Spleen (tissue), 13 donors: Measurements from ENCODE around the gene ATG10. TPM values are rescaled to one million over a fixed set of nuclear protein-coding genes. Genes with fewer than 3 reads are reported as not detected.

Experiments used
- DNase-seq: peaks from one replicate; pipeline ENCODE4 v3.0.0-alpha.2; 2020
- H3K27ac ChIP-seq, 8 donors: fragments of 200-600 bp; sonication (generic) in 7 of 8; 1 replicate in 4 of 8; 2 replicates in 4 of 8; pipeline versions ENCODE4 v1.5.0 to v1.8.0; 2016 to 2021; ENCODE audit warnings: inconsistent platforms in 4 of 8, mild to moderate bottlenecking in 4 of 8, moderate library complexity in 1 of 8
- H3K27me3 ChIP-seq, 7 donors: fragments of 200-600 bp; sonication (generic) in 6 of 7; replicated peaks in 1 of 7; 1 replicate in 4 of 7; 2 replicates in 3 of 7; pipeline versions ENCODE4 v1.5.0 to v1.8.0; 2016 to 2021; ENCODE audit warnings: inconsistent platforms in 3 of 7, mild to moderate bottlenecking in 1 of 7
- H3K36me3 ChIP-seq, 6 donors: fragments of 200-600 bp; sonication (generic) in 5 of 6; 1 replicate in 4 of 6; 2 replicates in 2 of 6; pipeline versions ENCODE4 v1.5.0 to v1.8.0; 2016 to 2021; ENCODE audit warnings: inconsistent platforms in 2 of 6
- H3K4me1 ChIP-seq, 6 donors: fragments of 200-600 bp; sonication (generic) in 5 of 6; 1 replicate in 3 of 6; 2 replicates in 3 of 6; pipeline versions ENCODE4 v1.5.0 to v1.8.0; 2016 to 2021; ENCODE audit warnings: inconsistent platforms in 3 of 6
- H3K4me3 ChIP-seq, 8 donors: fragments of 200-600 bp; sonication (generic) in 7 of 8; 1 replicate in 4 of 8; 2 replicates in 4 of 8; pipeline versions ENCODE4 v1.5.0 to v1.8.0; 2016 to 2021; ENCODE audit warnings: inconsistent platforms in 4 of 8, mild to moderate bottlenecking in 4 of 8, moderate library complexity in 2 of 8
- H3K9me3 ChIP-seq, 8 donors: fragments of 200-600 bp; sonication (generic) in 7 of 8; 1 replicate in 4 of 8; 2 replicates in 4 of 8; pipeline versions ENCODE4 v1.5.0 to v1.8.0; 2016 to 2021; ENCODE audit warnings: inconsistent platforms in 4 of 8
- POLR2A ChIP-seq, 3 donors: fragments of 450-650 bp; IDR thresholded peaks; one replicate each; pipeline ENCODE4 v1.5.1; 2017; ENCODE audit warnings: antibody characterized with exemption in 3 of 3, mild to moderate bottlenecking in 1 of 3
- POLR2AphosphoS5 ChIP-seq, 3 donors: sonication (generic); formaldehyde crosslinking; IDR thresholded peaks; one replicate each; pipeline ENCODE4 v1.5.1; 2017; ENCODE audit warnings: antibody characterized with exemption in 3 of 3
- WGBS, 5 donors: extraction: QIAGEN DNeasy Blood & Tissue Kit in 3 of 5; methylation state at CpG; one replicate each; pipeline versions ENCODE4 v1.1.5 to v1.1.7; 2013 to 2018; 5-methylcytosine and 5-hydroxymethylcytosine counted together
- intact Hi-C: fragments of 100-400 bp; cut with DNase I; formaldehyde crosslinking; loops from one replicate; pipeline ENCODE4 v1.15.0; 2023; ENCODE audit warnings: low total_unique reads
- long read RNA-seq, 2 donors: transcript quantifications; one replicate each; lab custom pipeline, GENCODE V29; 2026
- polyA plus RNA-seq, 3 donors: library from polyadenylated mRNA; stranded (reverse); fragments of 200-250 nt; gene quantifications; one replicate each; pipeline ENCODE4 v1.2.1, GENCODE V29; 2013
- total RNA-seq, 7 donors: library from RNA; depleted of rRNA in 3 of 7; stranded (reverse); fragments of >200 nt in 3 of 7; fragmentation: NEBNext Ultra II Directional in 4 of 7; extraction: Animal tissue kit (Norgen Biotek cat#: 25700) in 4 of 7; gene quantifications; one replicate each; pipeline versions ENCODE4 v1.1.0 to v1.2.1, GENCODE V29; 2016 to 2021
- TF ChIP-seq, protein P1 (sequence below), 11 experiments: fragments of 200-600 bp in 7 of 11; fragments of 450-650 bp in 4 of 11; sonication (generic) in 4 of 11; IDR thresholded peaks in 8 of 11; conservative IDR thresholded peaks in 3 of 11; 1 replicate in 7 of 11; 2 replicates in 4 of 11; pipeline versions ENCODE4 v1.4.0 to v1.8.0; 2016 to 2021; ENCODE audit warnings: antibody characterized with exemption in 11 of 11, inconsistent platforms in 4 of 11, mild to moderate bottlenecking in 1 of 11
- donor health status: healthy with polysubstance abuse.
- donor health status: DM: no; HTN: no; CAD: no; lungs with moderate emphysema.
- donor health status: DM: no; HTN: no; CAD: no.
- donor health status: Bipolar disorder and iron deficiency.
- donor health status: healthy.
- donor health status: DM: no; HTN: no; CAD: no.
- donor health status: DM: yes; HTN: yes; CAD: no.

The ATG10 gene
- total RNA-seq (1 to 10 TPM; 4.6 to 9.1 (median 5.6) TPM), polyA plus RNA-seq (1 to 10 TPM; 1.7 to 4.5 (median 4.4) TPM)
- long read RNA-seq, donor 1, partial matches to known transcripts: 0 of 1 reads
- long read RNA-seq, donor 1, other reads (novel, unspliced or antisense): 0 of 1 reads
- long read RNA-seq, donor 2, partial matches to known transcripts: 2,460 of 4,511 reads
- long read RNA-seq, donor 2, other reads (novel, unspliced or antisense): 2,046 of 4,511 reads

- peak within 1 kb of the TSS; percentile 43 to 84 (median 52) for H3K4me3 ChIP-seq
- intact Hi-C loops: no loop called here
- 0% methylated on average over 24 to 77 of the region's 77 CpGs for WGBS, 5 donors
- peaks cover 0 to 31% (median 15%) of the 10 kb centered on the region in 6 donors for H3K4me1 ChIP-seq
- peak; percentile 98 for DNase-seq
- no peaks in the 10 kb centered on the region for H3K9me3 ChIP-seq
- no peaks in the 10 kb centered on the region for H3K27me3 ChIP-seq
- H3K27ac ChIP-seq: peak within 1 kb of the TSS; percentile 93 to 100 (median 98)
- TF ChIP-seq, protein P1, sequence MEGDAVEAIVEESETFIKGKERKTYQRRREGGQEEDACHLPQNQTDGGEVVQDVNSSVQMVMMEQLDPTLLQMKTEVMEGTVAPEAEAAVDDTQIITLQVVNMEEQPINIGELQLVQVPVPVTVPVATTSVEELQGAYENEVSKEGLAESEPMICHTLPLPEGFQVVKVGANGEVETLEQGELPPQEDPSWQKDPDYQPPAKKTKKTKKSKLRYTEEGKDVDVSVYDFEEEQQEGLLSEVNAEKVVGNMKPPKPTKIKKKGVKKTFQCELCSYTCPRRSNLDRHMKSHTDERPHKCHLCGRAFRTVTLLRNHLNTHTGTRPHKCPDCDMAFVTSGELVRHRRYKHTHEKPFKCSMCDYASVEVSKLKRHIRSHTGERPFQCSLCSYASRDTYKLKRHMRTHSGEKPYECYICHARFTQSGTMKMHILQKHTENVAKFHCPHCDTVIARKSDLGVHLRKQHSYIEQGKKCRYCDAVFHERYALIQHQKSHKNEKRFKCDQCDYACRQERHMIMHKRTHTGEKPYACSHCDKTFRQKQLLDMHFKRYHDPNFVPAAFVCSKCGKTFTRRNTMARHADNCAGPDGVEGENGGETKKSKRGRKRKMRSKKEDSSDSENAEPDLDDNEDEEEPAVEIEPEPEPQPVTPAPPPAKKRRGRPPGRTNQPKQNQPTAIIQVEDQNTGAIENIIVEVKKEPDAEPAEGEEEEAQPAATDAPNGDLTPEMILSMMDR (IDR thresholded peaks at IDR 0.05 in 8 of 11, conservative IDR thresholded peaks at IDR 0.05 in 3 of 11): peak in 1 of 11 experiments; percentile 25
- TF ChIP-seq POLR2A (IDR thresholded peaks at IDR 0.05) (peak in 2 of 3 donors; percentile 78 to 92), POLR2AphosphoS5 (IDR thresholded peaks at IDR 0.05) (peak; percentile 99)
- H3K36me3 ChIP-seq: peaks cover 0 to 8% (median 0%) of the 10 kb centered on the region in 6 donors
Measured at GRCh38 chr5:81971712-81972491, at the start of gene ATG10. TSS of gene ATG10 (plus strand) at chr5:81972023. CDS start at chr5:81987571, 15,548 bp downstream.

- no peaks in the 10 kb centered on the region for H3K27me3 ChIP-seq
- no peak overlapping the region for H3K27ac ChIP-seq
- no peak overlapping the region for H3K4me3 ChIP-seq
- no peaks in the 10 kb centered on the region for H3K36me3 ChIP-seq
- no peak for DNase-seq
- intact Hi-C loops: no loop called here
- no peaks in the 10 kb centered on the region for H3K4me1 ChIP-seq
- no peak for TF ChIP-seq POLR2A (IDR thresholded peaks at IDR 0.05)
- TF ChIP-seq, protein P1 (IDR thresholded peaks at IDR 0.05 in 8 of 11, conservative IDR thresholded peaks at IDR 0.05 in 3 of 11): no peak
- no peak for TF ChIP-seq POLR2AphosphoS5 (IDR thresholded peaks at IDR 0.05)
- peaks cover 0 to 11% (median 0%) of the 10 kb centered on the region in 8 donors for H3K9me3 ChIP-seq
- WGBS, 5 donors: 64 to 84% (median 74%) methylated on average over 4 of the region's 4 CpGs
Measured at GRCh38 chr5:81922854-81923279, 49.0 kb upstream of the ATG10 start.

- intact Hi-C loops: no loop called here
- 80 to 94% (median 87%) methylated on average over 4 of the region's 4 CpGs for WGBS, 5 donors
Measured at GRCh38 chr5:81924442-81924841, 47.4 kb upstream of the ATG10 start.

More at GRCh38 chr5:81924442-81924841, 47.4 kb upstream of the ATG10 start:
- Histone ChIP-seq H3K4me3 (no peak overlapping the region), H3K27ac (no peak overlapping the region), H3K9me3 (peaks cover 0 to 12% (median 0%) of the 10 kb centered on the region in 8 donors), H3K36me3 (no peaks in the 10 kb centered on the region), H3K27me3 (no peaks in the 10 kb centered on the region), H3K4me1 (no peaks in the 10 kb centered on the region)
- TF ChIP-seq, protein P1 (IDR thresholded peaks at IDR 0.05 in 8 of 11, conservative IDR thresholded peaks at IDR 0.05 in 3 of 11): no peak
- TF ChIP-seq POLR2AphosphoS5 (IDR thresholded peaks at IDR 0.05): no peak
- no peak for TF ChIP-seq POLR2A (IDR thresholded peaks at IDR 0.05)
- DNase-seq: no peak
